Measurements from ENCODE around the gene COL6A6.
"Not testable (repeated sequence)": the region's sequence is repeated elsewhere in the genome, so short reads cannot be mapped to it uniquely, and the experiment has no call there.

The COL6A6 gene

DNA sequence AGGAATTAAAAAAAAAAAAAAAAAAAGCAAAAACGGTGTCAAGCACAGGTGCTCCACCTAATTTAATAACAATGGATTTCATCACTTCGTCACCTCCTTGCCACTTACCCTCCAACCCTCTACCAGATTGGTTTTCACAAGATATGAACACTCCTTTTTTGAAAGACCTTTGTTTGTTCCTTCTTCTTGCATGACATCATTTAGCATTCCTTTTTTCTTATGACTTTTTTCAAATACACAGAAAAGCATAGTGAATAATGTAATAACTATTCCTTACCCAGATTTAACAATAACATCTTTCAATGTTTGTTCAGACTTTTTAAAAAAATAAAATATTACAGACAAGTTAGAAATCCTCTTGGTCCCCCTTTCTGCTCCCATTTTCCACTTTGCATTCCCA lies 16.3 kb downstream of the COL6A6 start:
- in situ Hi-C loops (cut with MboI; ENCODE audit: low sequenced_read_pairs) = no loop called here

DNA sequence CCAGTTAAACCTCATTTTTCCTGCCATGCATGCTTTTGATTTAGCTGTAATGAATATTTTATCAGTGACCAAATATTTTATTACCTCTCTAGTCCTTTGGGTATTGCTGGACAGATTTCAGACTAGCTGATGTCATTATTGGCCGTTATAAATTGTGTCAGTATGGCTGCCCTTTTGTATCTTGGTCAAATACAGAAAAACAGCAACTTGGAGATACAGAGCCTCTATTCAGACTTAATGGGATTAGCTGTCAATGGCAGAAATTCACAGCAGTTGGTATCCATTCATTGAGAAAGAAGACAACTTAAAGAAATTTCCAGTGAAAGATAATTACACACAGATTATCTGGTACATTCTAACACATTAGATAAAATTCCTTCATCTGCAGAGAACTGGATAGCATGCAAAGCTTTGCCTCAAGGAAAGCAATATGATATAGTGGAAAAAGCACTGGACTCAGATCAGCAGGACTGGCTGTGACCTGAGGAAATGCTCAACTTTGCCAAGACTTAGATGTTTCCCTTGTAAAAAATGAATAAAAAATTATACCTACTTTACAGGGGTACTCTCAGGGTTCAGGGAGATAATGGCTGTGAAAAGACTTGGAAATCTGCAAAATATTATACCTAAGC lies 20.8 kb downstream of the COL6A6 start:
- in situ Hi-C loops (cut with MboI; ENCODE audit: low sequenced_read_pairs) = no loop called here

DNA sequence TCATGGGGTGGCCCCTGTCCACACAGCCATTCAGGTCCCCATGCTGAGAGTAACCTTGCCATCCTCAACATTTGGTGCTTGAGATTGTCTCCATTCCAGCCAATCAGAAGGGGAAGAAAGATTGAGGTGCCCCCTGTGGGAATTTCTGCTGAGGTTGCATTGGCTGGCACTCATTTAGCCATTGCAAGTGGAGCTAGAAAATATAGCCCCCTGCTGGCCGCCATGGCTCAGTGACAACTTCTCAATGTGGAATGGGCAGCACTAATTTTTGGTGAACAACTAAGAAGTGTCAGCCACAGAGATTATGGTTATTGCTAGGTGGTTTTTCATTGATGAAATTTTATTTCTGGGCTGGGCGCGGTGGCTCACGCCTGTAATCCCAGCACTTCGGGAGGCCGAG lies 22.0 kb downstream of the COL6A6 start:
- in situ Hi-C loops (cut with MboI; ENCODE audit: low sequenced_read_pairs) = no loop called here

DNA sequence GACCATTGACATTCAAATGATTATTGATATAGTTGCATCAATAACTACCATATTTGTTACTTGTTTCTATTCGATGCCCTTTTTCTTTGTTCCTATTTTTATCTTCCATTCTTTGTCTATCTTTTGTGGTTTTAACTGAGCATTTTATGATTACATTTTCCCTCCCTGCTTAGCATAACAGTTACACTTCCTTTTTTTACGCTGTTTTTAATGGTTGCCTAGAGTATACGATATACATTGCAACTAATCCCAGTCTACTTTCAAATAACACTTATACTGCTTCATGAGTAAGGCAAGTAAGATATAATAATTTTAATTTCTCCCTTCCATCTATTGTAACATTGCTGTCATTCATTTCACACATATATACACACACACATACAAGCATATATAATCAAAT lies 26.3 kb downstream of the COL6A6 start:
- in situ Hi-C loops (cut with MboI; ENCODE audit: low sequenced_read_pairs) = no loop called here

DNA sequence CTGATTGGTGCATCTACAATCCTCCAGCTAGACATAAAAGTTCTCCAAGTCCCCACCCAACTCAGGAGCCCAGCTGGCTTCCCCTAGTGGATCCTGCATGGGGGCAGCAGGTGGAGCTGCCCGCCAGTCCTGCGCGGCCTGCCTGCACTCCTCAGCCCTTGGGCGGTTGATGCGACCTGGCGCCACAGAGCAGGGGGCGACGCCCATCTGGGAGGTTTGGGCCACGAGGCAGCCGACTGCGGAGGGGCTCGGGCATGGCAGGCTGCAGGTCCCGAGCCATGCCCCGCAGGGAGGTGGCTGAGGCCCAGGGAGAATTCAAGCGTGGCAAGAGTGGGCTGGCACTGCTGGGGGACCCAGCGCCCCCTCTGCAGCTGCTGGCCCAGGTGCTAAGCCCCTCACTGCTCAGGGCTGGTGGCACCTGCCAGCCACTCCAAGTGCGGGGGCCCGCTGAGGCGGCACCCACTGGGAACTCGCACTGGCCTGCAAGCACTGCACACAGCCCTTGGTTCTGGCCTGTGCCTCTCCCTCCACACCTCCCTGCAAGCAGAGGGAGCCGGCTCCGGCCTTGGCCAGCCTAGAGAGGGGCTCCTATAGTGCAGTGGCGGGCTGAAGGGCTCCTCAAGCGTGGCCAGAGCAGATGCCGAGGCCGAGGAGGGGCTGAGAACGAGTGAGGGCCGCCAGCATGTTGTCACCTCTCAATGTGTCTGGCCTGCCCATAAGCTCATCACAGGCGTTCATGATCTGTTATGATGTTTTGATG lies 30.1 kb downstream of the COL6A6 start:
- in situ Hi-C loops (cut with MboI; ENCODE audit: low sequenced_read_pairs) = no loop called here

DNA sequence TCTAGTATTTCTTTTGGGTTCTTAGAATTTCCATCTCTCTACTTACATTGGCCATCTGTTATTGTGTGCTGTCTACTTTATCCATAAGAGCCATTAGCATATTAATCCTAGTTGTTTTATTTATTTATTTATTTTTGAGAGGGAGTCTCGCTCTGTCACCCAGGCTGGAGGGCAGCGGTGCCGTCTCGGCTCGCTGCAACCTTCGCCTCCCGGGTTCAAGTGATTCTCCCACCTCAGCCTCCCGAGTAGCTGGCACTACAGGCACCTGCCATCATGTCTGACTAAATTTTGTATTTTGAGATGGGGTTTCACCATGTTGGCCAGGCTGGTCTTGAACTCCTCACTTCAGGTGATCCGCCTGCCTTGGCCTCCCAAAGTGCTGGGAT lies 30.7 kb downstream of the COL6A6 start:
- in situ Hi-C loops (cut with MboI; ENCODE audit: low sequenced_read_pairs) = not testable (repeated sequence)

DNA sequence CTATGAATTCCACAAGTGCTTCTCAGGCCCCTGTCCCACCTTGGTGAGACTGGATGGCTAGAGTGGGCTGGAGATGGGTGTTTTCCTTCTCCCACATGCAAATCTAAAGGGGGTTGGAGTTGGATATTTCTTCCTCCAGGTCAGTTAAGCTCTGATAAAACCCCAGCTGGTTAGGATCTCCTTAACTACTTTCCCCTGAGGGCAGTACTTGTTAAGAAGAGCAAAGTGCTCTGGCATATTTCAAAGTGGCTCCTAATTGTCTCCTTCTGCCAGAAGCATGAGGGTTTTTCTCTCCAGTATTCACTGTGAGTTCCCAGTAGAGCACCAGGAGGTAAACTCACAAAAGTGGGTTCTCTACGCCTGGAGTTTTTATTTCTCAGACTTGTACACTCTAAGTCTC lies 31.4 kb downstream of the COL6A6 start:
- in situ Hi-C loops (cut with MboI; ENCODE audit: low sequenced_read_pairs) = no loop called here

DNA sequence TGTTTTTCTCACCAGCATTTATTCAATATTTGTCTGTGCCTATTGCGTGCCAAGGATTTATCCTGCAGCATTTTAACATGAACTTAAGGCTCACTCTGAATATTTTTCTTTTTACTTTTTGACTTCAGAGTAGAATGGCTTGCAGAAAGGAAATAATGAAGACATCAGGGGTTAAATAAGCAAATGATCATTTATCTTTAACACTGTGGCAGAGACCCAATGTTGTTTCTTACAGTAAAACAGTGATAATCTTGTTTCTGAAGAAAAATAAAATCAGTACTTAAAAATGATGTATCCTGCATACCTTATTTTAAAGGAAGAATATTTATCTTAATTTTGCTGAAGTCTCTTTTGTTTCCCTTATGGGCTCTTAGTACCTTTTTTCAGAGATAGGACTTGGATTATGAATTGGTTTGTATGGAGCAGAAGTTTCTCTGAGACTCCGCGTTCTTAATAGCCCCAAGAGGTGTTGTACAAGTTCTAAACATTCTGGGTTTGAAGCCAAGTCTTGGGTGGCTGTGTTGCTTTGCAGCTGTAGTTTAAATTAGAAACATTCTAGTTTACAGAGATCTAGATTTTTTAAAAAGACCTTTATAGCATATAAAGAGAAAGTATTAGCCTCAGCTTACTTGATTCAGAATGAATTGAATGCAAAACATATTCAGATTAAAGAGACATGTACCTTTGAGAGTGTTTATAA lies 40.5 kb downstream of the COL6A6 start:
- in situ Hi-C loops (cut with MboI; ENCODE audit: low sequenced_read_pairs) = no loop called here

DNA sequence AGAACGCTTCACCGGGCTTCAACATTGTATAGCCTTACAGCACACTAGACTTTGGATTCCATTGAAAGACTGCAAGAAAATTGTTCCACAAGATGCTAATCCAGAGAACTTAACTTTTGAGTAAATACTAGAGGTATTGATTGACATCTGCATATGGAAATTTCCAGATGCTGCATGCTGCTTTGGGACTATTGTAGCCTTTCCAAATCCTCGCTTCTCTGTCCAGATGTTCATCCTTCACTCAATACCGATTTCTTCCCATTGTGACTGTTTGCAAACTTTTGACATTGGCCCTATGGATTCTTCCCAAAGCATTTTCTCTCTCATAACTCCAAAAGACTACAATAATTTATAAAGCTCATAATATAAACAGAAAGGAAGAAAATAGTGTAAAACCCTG lies 41.4 kb downstream of the COL6A6 start:
- in situ Hi-C loops (cut with MboI; ENCODE audit: low sequenced_read_pairs) = no loop called here

DNA sequence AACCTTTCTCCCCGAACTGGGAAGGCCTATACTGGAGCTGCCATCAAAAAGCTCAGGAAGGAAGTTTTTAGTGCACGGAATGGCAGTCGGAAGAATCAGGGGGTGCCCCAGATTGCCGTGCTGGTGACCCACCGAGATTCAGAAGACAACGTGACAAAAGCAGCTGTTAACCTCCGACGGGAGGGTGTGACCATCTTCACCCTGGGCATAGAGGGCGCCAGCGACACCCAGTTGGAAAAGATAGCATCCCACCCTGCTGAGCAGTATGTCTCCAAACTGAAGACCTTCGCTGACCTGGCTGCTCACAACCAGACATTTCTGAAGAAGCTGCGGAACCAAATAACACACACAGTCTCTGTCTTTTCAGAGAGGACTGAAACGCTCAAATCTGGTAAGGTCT lies 48.2 kb downstream of the COL6A6 start:
- in situ Hi-C loops (cut with MboI; ENCODE audit: low sequenced_read_pairs) = no loop called here
